Activated CD4-positive, alpha-beta T cell treated with anti-CD3 and anti-CD28 coated beads for 24 hours (primary cell): ENCODE measurements around the gene BAAT.
"Not testable (repeated sequence)": the region's sequence is repeated elsewhere in the genome, so short reads cannot be mapped to it uniquely, and the experiment has no call there.

Source experiments
- DNase-seq, 2 donors: peaks; one replicate each; pipeline ENCODE4 v3.0.0-alpha.2; 2020; ENCODE audit warnings: low read depth in 2 of 2

Gene BAAT

DNA sequence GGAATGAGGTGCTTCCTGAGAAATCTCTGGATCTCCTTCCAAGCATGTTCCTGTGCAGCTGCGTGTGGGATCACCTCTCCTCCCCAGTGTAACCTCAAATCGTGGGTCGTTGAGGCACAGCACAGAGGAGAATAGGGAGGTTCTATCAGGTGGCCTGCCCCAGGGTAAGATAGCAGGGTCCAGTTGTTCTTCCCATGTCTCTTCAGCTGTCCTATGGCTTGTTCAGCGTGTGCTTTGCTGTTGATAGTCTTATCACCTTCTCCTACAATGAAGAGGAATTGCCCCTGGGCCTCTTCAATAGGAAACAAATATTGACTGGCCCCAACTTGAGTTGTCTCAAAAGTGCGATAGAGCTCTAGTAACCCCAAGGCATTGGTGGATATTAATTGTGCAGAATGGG is 22.4 kb downstream of the BAAT start:
- DNase-seq: no peak

DNA sequence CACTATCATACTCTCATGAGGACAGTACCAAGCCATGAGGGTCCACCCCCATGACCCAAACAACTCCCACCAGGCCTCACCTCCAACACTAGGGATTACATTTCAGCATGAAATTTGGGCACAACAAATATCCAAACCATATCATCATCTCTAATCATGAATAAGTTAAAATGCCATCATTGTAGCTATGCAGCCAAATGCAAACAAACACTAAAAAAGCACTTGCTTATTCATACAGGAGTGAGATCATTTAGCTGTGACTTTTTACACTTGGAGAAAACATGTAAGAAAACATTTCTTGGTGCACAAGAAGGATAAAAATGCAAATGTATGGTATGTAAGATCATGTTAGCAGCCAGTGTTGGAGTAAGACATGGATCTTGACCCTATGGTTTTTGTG is 24.2 kb downstream of the BAAT start:
- no peak for DNase-seq

DNA sequence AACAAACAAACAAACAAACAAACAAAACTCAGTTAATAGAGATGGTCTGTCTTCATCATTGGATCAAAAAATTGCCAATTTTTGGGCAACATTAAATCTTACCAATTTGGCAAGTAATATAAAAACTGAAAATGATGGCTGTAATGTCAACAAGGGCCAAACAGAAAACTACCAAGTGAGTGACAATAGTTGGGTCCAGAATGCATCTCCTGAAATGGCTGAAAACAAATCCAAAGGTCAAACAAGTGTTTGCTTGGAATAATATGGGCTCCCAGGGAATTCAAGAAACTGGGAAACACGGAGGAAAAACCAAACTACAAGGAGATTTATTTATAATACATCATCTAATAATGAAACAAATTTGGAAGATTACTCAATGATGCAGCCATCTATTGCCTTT is 25.1 kb downstream of the BAAT start:
- DNase-seq: no peak

DNA sequence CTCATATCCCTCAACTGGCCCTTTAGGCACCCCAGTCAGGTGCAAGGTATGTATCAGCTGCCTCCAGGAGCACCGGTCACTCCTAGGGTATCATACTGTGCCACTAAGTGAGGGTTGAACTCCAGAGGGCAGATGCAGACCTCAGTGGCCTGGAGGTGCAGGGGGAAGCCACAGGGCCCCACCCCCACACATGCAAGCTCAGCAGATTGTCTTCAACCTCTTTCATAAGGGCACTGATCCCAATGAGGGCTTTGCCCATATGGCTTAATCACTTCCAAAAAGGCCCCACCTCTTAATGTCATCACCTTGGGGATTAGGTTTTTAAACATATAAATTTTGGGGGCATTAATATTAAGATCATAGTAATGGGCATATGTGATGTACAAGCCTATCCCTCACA is 28.2 kb downstream of the BAAT start:
- DNase-seq: no peak

DNA sequence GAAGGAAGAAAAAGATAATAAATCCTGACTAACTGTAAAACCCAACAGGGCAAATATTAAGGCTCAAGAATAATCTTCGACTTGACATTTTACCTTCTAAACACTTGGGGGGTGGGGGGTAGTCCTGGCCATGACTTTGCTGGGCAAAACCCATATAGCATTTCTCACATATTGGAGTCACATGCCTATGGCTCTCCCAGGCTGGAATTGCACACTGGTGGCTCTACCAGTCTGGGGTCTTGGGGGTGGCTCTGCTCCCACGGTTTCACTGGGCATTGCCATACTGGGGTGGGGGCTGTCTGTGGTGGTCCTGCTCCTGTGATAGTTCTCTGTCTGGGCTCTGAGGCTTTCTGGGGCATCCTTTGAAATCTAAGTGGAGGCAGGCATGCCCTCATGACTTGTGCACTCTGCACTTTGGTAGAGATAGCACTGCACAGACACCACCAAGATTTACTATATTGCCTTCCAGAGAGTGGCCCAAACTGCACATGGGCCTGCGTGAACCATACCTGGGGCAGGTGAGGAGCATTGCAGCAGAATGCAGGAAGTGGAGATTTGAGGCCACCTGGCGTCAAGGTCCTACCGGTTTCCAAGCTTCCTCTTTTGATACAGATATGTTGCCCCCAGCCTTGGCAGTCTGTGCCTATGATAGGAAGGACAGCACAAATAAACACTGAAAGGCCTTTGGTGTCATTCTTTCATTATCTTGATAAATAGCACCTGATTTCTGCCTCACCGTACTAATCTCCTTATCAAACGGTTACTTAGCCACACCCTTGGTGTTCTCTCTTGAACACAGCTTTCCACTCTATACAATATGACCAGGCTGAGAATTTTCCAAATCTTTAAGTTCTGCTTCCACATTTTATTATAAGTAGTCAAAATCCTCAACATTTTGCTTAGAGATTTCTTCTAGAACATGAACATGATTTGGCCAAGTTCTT is 29.8 kb downstream of the BAAT start:
- no peak for DNase-seq

DNA sequence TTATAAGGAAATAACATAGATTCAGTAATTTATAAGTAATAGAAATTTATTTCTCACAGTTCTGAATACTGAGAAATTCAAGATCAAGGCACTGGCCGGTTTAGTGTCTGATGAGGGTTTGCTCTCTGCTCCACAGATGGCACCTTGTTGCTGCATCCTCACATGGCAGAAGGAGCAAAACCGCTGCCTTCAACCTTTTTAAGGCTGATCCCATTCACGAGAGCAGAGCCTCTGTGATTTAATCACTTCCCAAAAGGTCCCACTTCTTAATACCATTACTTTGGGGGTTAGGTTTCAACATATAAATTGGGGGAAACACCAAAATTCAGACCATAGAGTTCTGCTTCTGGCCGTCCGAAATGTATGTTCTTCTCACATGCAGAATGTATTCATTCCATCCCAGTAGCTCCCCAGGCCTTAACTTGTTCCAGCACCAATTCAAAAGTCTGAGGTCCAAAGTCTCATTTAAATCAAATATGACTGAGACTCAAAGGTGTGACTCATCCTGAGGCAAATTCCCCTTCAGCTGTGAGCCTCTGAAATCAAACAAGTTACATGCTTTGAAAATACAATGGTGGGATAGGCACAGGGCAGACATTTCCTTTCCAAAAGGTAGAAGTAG is 30.6 kb downstream of the BAAT start:
- DNase-seq: no peak

DNA sequence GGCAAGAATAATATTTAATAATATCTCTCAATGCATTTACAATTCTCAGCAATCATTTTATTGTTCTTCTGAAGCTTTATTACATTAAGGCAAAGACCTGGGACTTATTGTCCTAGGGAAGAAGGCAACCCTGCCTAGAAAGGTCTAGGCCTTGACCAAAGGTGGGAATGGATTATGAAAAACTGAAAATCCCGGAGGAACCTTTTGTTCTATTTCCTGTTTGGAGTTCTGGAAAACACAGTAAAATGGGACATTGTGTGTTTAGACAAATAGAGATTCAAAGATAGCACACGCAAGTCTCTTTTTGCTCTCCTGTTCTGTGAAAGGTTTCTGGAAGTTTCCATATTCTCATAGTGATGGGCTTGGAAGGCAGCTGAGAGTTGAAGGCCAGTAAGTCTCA is 31.1 kb downstream of the BAAT start:
- no peak for DNase-seq

DNA sequence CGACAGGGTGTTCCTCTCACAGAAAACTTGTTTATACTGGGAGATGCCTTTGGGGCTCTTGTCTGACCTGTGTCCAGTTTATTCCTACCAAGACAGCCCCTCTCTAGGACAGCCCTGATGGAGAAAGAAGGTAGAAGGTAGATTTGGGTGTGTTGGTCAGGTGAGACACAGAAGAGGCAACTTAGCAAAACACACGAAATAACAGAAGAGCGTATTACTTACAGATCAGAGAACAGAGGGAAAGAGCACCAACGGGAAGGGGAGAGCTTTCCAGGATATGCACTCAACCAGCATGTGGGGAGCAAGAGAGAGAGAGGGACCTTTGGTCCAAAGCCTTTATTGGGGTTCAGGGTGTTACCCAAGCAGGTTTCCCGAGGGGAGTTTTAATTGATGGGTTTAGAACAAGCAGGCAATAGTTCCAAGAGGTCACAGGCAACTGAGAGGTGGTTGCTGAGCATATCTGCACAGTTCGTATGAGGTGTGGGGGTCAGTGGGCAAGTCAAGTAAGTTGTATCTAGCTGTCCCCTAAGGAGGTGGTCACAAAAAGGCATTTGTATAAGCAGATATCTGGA is 31.8 kb downstream of the BAAT start:
- DNase-seq: no peak

DNA sequence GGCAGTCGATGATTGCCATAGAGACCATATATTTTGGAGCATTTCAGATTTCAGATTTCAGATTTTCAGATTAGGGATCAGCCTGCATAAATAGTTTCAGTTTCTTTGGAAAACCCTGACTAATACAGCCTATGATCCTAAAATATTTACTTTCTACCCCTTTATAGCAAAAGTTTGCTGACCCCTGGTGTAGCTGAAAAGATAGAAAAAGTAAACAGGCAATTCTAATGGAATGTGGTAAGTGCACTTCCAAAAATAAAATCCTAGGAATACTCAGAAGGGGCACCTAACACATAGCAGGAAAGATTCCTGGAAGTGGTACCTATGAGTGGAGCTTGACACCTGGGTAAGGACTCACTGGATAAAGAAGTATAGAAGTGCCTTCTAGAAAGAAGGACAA is 34.5 kb downstream of the BAAT start:
- no peak for DNase-seq

DNA sequence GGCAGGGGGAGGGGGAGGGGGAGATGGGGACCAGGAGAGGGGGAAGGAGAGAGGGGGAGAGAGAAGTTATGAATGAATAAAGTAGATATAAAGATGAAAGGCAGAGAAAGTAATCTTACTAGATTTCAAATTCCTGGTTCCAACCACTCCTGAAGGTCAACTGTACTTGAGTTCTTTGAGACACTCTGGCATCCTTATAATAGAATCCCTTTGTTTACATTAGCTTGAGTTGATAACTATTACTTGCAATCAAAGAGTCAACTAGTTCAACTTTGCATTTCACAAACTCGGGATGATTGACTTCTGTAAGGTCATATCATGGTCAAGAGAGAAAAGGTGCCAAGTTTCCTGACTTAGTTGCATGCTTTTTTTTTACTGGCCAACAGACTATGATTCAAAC is 42.2 kb downstream of the BAAT start:
- no peak for DNase-seq

DNA sequence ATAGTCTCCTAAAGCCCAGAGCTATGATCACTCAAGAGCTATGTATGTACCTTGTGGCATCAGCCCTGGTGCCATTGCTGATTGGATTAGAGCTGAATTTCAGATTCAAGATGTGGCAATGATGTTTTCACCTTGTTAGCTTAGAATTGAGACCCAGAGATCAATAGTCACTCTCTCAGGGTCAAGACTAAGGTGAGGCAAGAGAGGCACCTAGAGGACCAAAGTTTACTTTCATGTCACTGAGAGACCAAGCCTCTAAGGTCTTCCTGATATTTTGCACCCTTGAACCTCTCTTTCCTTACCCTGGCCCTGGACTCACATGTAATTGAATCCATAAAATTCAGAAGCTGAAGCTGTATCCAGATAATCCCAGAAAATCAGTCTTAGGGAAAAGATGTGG is 42.8 kb downstream of the BAAT start:
- no peak for DNase-seq

DNA sequence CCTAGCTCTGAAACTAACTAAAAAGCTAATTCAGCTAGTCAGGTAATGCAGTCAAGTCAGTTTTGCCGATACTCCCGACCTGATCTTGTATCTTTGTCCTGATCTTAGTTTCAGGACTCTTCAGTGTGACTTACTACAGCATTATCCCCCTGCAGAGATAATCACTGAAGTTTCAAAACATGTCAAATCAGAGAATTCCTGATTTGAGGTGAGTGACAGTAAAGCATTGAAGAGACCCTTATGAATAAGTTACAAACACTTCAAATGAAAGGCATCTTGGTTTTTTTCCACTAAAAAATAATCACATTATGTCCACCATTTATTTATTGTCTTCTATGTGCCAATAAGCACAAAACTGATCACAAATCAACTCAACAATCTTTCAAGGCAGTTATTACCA is 47.6 kb downstream of the BAAT start:
- DNase-seq: no peak

DNA sequence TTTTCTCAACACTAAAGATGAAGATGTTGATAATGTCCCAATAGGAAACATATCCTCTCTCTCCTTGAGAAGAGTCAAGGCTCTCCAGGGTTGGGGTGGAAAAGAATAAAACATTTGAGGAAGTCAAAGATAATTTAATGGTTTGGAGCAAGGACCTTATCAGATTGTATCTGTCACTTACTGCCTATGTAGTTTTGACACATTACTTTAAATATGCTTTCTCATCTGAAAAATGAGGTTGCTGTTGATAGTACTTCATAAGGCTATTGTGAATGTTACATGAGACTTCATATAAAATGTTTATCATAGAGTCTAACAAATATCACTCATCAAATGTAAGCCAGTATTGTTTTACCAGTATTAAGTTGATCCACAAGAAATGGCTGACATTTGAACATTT is 48.7 kb downstream of the BAAT start:
- DNase-seq: no peak

DNA sequence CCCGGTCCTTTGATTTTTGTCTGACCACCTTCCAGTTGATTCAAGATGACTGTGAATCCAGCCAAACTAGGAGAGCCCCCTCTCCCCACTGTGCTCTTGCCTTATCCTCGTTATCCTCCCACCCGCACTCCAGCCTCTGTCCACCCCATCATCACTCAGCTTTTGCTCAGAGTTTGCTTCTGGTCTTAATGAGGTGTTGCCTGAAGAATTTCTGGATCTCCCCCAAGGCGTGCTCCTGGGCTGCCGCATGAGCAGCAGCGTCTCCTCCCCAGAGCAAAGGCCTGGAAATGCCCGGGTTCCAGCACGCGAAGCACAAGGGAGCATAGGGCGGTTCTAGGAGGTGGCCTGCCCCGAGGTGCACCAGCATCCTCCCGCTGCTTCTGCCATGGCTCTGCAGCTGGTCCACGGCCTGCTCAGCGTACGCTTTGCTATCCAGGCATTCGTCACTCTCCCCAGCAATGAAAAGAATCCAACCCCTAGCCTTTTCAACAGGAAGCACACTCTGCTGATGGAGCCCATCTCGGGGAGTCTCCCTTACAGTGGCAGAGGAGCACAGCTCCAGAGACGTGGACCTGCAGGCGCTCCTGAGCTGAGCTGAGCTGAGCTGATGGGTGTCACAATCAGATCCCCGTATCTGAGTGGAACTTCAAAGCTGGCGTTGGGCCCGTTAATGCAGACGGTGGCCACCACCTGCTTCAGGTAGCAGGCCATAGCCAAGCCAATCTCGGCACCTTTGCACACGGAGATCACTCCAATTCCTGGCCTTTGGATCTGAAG is 50.7 kb downstream of the BAAT start:
- no peak for DNase-seq

DNA sequence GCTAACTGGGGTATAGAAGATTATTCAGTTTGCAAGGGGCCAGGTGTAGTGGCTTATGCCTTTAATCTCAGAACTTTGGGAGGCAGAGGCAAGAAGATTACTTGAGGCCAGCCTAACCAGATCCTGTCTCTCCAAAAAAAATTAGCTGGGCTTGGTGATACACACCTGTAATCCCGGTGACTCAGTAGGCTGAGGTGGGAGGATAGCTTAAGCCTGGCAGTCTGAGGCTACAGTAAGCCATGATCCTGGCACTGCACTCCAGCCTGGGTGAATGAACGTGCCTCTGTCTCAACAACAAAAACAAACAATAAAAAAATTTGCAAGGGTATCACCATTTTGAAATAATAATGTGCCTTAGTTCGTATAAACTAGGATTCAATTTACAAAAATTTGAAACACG is 51.3 kb downstream of the BAAT start:
- DNase-seq: no peak

DNA sequence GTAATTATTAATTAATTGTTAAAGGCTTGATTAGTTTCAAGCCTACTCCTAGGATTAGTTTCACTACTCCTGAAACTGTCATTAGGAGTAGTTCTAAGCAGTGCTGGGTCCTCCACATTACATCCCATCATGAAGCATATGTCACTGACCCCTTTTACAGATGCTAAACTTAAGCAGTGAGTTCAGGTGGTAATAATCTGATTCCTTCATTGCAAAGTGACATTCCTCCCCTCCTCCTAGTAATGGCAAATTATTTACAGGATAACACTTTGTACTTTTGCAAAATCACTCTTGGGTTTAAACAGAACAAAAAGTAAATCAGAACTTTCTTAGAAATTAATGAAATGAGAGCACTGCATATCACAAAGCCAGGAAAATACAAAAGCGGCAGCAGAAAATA is 52.4 kb downstream of the BAAT start:
- no peak for DNase-seq

DNA sequence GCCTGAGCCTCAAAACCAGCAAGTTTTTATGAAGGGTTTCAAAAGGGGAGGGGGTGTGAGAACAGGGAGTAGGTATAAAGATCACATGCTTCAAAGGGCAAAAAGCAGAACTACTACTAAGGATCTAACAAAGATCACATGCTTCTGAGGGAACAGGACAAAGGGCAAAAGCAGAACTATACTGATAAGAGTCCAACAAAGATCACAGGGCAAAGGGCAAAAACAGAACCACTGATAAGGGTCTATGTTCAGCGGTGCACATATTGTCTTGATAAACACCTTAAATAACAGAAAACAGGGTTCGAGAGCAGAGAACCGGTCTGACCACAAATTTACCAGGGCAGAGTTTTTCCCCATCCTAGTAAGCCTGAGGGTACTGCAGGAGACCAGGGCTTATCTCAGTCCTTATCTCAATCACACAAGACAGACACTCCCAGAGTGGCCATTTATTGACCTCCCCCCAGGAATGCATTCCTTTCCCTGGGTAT is 57.3 kb downstream of the BAAT start:
- DNase-seq: not testable (repeated sequence)

DNA sequence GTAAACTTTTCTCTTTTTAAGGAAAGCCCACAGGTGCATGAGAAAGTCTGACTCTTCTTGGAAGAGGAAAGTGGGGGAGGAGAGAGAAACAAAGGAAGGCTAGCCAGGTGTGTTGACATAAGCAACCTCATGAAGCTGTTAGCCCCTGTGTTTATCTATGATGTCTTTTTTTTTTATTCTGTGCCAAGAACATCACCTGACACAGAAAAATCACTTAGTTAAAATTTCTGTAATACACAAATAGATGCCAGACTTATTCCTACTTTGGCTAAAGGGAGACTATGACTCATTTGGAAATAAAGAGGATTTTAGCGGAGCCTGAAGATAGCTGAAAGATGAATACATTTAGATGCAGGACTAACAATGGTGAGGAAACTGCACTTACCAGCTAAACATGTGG is 58.3 kb downstream of the BAAT start:
- no peak for DNase-seq

DNA sequence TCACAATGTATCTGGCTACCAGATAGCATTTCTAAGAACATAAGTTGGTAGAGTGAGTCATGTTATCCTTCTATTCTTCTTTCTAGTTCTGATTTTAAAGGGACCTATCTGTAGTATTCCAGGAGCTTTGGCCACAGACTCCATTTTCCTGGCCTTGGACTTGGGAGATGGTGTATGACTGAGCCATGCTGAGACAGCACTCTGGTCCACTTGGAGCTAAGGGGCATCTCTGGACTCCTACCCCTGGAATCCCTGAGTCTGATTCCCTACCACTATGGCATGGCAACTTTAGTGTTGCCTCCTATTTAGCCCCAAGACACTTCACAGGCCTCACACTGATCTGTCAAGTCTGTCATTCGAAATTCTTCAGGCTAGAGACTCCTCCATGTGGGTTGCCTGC is 58.8 kb downstream of the BAAT start:
- no peak for DNase-seq

DNA sequence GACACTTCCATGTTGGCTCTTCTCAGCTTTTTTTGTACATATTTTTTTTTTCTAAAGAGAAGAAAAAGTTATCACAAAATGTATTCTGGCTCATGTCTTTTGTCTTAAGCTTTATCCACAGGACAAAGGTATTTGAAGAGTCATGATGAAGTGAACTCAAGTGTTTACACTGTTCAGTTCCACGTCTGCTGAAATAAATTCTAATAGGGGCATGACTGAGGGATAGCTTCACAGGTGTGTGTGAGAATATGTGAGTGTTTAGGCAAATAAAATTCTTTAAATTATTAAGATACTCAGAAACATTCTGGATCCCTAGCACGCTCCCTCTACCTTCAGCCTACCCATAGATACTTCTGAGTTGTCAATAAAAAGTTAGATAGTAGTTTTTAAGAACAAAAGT is 59.8 kb downstream of the BAAT start:
- DNase-seq: no peak

DNA sequence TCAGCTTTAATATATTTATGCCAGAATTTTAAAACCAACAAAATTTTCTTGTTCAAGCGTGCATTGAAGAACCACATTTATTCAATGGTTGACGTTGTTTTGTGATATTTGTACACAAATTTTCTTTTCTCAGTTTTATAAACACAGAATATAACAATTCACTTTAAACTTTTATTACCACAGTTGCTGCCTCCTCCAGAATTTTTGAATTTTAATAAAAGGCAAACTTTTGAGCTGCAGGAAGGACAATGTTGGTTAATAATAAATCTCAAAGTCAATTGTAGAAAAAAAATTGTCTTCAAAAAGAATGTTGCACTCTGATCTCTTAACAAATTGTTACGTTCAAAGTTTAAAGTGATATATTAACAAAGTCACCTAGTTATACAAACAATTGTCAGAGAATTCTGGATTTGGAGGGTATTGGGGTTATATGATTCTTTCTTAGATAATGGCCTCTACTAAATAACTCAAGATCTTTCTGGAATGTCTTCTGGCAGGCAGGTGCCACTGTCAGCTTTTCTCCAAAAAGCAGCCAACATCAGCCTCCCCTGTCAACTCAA is 60.5 kb downstream of the BAAT start:
- no peak for DNase-seq

DNA sequence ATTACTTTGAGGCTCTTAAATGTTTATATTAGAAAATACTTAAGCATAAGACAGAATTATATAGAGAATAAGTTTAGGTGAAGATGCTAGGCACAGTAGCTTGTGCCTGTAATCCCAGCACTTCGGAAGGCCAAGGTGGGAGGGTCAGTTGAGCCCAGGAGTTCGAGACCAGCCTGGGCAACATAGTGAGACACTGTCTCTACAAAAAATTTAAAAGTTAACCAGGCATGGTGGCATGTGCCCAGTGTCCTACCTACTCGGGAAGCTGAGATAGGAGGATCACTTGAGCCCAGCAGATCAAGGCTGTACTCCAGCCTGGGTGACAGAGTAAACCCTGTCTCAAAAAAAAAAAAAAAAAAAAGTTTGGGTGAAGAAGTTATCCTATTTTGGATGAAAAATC is 61.7 kb downstream of the BAAT start:
- no peak for DNase-seq
